Spleen (tissue), 7 donors: Measurements from ENCODE around the gene SCAMP4.

Source experiments
- CTCF ChIP-seq, 11 experiments: fragments of 200-600 bp in 7 of 11; fragments of 450-650 bp in 4 of 11; sonication (generic) in 4 of 11; IDR thresholded peaks in 8 of 11; conservative IDR thresholded peaks in 3 of 11; 1 replicate in 7 of 11; 2 replicates in 4 of 11; pipeline versions ENCODE4 v1.4.0 to v1.8.0; 2016 to 2021; ENCODE audit warnings: antibody characterized with exemption in 11 of 11, inconsistent platforms in 4 of 11, mild to moderate bottlenecking in 1 of 11
- POLR2A ChIP-seq, 3 donors: fragments of 450-650 bp; IDR thresholded peaks; one replicate each; pipeline ENCODE4 v1.5.1; 2017; ENCODE audit warnings: antibody characterized with exemption in 3 of 3, mild to moderate bottlenecking in 1 of 3
- POLR2AphosphoS5 ChIP-seq, 3 donors: sonication (generic); formaldehyde crosslinking; IDR thresholded peaks; one replicate each; pipeline ENCODE4 v1.5.1; 2017; ENCODE audit warnings: antibody characterized with exemption in 3 of 3
- donor health status: DM: no; HTN: no; CAD: no; lungs with moderate emphysema.
- donor health status: DM: no; HTN: no; CAD: no.
- donor health status: DM: no; HTN: no; CAD: no.

GRCh38 chr19:1975162-1975480 is 69.9 kb downstream of the SCAMP4 start:
- TF ChIP-seq CTCF (IDR thresholded peaks at IDR 0.05 in 8 of 11, conservative IDR thresholded peaks at IDR 0.05 in 3 of 11) (no peak), POLR2AphosphoS5 (IDR thresholded peaks at IDR 0.05) (peak in 1 of 3 donors; percentile 64), POLR2A (IDR thresholded peaks at IDR 0.05) (no peak)
